Glomerular visceral epithelial cell (primary cell): ENCODE results near the gene UBE2I.
"Not testable (repeated sequence)": the region's sequence is repeated elsewhere in the genome, so short reads cannot be mapped to it uniquely, and the experiment has no call there.

Source experiments
- DNase-seq: peaks from one replicate; pipeline ENCODE4 v3.0.0-alpha.2; 2016; ENCODE audit errors: extremely low spot score

UBE2I gene

GRCh38 chr16:1313721-1314369, 4.4 kb downstream of the UBE2I start:
- DNase-seq, result no peak

DNA sequence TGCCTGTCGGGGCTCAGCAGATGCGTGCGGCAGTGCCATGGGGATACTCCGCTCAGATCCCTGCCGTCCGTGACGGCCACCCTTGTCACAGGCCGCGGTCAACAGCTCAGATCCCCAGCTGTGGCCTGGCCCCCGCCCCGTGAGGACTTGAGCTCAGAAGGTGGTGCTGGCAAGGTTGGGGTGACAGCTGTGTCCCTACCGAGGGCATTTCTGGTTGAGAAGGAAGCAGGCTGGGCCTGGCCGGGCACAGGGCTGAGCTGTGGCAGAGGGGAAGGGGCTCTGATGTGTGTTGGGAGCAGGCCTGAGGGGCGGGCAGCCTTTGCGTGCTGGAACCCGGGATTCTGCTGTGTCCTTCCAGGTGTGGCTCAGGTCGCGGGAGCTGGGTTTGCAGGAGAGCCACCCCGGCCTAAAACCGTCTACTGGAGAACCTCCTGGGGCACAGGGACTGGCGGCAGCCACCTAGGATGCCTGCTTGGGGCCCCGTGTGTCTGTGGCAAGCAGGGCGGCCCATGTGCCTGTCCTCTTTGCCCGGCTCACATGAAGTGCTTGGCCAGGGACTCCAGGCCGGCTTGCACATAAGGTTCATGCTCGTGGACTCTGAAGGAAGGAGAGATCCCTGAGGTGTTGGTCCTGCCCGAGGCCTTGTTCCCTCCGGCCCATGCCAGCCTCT, 5.1 kb downstream of the UBE2I start:
- DNase-seq, result no peak

DNA sequence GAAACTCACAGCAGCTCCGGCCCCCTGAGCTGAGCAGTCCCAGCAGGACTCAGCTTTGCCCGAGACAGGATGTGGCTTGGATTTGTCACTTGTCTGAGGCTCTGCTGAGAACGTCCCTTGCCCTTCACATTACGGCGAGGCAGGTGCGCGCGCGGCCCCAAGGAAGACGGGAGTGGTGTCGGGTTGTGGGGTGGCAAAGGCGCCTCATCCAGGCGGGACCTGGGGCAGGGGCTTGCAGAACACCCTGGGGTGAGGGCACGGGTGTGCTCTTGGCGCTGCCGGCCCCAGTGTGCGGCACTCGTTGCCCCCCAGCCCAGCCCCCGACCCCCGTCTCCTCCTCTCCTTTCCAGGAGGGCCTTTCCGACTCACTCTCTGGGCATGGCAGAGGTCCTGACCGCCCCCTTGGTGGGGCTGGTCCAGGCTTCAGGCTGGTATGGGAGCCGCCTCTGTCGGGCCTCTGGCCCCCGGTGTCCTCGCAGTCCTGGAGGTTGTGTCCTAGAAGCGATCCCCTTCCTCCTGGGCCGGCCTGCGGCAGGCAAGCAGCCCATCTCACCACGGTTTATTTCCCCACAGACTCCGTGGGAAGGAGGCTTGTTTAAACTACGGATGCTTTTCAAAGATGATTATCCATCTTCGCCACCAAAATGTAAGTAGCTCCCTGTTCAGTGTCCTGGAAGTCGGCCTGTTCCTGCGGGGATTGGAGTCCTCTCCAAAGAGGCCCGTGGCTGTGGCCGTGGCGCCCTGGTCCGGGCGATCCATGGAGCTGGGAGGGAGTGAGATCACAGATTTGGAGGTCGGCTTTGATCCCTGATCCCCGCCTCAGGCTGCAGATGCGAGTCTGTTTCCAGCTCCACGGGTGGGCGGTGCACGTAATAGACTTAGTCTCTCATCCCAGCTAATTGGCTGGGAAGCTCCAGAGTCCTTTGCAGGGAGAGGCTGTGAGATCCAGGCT, 5.9 kb downstream of the UBE2I start:
- DNase-seq, result no peak

DNA sequence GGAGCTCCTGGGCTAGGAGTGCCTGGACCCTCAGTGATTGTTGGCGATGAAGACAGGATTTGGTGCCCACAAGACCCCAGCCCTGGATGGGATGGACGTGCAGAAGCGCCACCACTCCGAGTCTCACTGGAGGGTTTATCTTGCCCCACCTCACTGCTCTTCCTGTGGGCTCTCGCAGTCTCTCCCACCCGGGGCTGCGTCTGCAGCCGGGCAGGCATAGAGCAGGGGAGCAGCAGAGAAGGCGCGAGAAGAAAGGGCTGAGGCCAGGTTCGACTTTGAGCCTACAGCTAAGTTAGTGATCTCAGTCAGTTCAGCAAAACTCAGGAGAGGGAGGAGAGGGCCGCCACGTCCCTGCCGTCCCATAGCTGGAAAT, 6.6 kb downstream of the UBE2I start:
- DNase-seq, result no peak

DNA sequence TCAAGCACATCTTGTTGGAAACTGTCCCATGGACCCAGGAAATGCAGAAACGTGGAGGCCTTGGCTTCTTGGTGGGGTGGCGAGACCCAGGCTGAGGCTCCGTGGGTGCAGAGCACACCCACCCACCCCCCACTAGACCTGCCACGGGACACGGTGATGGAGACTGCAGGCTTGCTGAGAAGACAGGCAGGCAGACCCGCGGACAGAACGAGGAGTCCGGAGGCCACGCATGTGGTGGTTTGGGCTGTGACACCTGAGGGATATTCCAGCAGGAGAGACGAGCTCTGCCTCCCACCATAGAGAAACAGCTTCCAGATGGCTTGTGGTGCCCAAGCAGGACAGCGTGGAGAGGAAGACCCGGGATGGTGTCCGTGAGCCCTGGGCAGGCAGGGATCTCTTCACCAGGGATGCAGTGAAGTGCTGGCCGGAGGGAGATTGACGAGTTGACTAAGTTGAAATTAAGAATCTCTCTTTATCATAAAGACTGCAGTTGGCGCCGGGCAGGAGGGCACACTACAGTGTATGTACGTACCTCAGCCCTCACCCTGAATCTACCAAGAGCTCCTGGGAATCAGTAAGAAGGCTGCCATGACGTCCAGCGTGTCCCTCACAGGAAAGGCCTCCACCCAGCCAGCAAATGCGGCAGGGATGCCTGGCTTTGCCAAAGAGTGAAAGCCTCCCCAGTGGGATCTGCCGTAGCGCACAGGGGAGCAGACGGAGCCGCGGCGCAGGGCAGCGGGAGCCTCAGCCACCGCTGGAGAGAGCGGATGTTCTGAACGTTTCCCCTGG, 8.2 kb downstream of the UBE2I start:
- no peak for DNase-seq

DNA sequence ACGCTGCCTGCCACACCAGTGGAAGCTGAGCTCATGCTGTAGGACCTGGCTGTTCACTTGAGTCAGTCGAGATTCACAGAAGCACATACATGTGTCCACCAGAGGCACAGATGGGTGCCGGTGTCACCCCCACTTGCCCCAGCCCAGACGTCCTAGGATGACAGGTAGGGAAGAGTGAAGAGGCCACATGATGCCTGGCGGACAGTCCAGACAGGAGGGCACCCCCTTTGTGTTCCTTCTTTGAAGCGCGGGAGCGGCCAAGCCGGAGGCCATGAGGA, 8.8 kb downstream of the UBE2I start:
- DNase-seq, result no peak

- DNase-seq, result no peak
Observed at GRCh38 chr16:1319041-1319440, 9.6 kb downstream of the UBE2I start.

DNA sequence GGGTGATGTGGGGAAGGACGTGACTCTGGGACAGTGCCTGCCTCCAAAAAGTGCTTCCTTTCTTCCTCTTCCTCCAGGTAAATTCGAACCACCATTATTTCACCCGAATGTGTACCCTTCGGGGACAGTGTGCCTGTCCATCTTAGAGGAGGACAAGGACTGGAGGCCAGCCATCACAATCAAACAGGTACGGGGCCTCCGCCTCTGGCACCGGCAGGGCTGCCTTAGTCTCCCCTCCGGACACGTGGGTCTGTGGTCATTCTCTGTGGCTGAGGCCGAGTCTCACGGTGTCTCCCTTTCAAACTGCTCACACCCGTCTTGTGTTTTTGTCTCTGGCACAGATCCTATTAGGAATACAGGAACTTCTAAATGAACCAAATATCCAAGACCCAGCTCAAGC, 10.7 kb downstream of the UBE2I start:
- no peak for DNase-seq

GRCh38 chr16:1320658-1321240, 11.3 kb downstream of the UBE2I start:
- no peak for DNase-seq

DNA sequence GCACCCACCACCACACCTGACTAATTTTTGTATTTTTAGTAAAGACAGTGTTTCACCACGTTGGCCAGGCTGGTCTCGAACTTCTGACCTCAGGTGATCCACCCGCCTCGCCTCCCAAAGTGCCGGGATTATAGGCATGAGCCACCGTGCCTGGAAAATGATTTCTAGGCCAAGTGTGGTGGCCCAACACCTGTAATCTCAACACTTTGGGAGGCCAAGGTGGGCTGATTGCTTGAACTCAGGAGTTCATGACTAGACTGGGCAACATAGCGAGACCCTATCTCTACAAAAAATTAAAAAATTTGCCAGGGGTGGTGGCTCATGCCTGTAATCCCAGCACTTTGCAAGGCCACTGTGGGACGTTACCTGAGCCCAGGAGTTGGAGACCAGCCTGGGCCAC, 13.0 kb downstream of the UBE2I start:
- no peak for DNase-seq

- DNase-seq, result no peak
Observed at GRCh38 chr16:1323296-1324239, 14.1 kb downstream of the UBE2I start.

DNA sequence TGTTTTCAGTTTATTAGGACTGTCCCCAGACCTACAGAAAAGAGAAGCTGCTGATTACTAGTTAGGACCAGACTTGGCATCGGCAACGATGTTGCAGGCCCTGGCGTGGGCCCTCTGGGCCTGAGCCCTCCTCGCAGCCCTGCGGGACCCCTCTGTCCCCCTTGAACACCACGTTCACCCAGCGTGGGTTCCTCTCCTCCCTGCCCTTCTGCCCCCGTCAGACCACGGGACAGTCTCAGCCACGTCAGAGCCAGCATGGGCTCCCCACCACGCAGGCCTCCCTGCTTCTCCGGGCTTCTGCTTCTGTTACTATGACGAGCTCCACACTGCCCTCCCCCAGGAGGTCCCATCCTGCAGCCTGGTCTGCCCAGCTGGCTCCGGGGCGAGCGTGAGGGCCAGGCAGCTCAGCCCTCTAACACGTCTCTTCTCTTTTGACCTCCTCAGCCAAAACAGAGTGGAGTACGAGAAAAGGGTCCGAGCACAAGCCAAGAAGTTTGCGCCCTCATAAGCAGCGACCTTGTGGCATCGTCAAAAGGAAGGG, 14.9 kb downstream of the UBE2I start:
- no peak for DNase-seq

GRCh38 chr16:1325261-1325660, 15.8 kb downstream of the UBE2I start:
- DNase-seq, result no peak

DNA sequence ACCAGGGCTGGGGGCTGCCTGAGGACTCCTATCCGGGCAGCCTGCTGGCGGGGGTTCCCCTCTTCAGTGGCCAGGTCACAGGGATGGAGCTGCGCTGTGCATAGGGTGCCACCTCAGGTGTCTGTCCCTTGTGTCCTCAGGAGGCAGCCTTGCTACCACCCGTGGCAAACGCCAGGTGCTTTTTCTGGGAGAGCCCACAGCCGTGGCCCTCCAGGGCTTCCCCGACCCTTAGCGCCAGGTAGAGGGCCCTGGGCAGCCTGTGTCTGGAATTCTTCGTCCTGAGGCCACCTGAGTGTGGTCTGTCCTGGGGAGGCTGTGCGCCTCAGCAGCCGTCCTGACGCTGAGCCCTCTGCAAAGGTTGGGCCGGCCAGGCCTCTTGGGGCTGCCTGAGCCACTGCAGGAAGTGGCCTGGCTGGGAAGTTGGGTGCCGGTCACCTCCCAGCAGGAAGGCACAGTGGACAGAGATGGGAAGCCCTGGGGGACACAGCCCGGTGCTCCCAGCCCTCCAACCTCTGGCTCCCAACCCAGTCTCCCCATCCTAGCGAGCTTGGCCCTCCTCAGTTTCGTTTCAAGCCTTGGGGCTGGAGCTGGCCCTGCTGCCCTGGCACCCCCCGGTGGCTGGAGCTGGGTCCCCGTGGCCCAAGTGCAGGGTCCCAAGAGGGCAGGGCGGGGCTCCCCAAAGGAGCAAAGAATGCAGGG, 16.4 kb downstream of the UBE2I start:
- DNase-seq, result no peak

DNA sequence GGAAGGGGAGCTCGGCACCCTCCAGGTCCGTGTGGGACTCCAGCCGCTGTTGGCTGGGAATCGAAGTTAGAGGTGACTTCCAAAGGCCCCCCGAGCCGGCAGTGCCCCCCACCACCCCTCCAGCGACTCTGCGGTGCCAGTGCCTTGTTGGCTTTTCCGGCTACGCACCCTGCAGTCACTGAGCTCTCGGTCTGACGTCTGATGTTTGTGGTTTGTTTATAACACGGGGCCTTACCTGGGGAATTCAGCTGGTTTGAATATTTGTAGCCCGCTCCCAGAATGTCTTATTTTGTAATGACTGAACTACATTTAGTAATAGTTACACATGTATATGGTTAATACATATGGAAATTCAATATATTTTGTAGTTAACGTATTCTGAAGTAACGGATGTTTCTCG, 17.0 kb downstream of the UBE2I start:
- DNase-seq, result no peak

- DNase-seq, result no peak
Observed at GRCh38 chr16:1326946-1327618, 17.6 kb downstream of the UBE2I start.

DNA sequence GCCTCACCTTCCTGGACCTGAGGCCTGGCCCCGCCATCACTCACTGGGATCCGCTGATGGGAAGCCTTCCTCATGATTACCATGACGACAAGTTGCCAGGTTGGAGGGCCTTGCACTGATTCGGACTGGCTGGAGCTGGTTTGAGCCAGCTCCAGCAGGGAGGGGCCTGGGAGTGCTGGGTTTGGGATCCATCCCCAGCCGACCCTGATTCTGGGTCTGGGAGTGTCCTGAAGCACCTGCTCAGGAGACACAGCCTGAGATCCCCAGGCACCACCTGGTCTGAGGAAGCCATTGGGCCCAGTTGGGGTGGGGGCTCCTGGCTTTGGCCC, 18.1 kb downstream of the UBE2I start:
- no peak for DNase-seq

DNA sequence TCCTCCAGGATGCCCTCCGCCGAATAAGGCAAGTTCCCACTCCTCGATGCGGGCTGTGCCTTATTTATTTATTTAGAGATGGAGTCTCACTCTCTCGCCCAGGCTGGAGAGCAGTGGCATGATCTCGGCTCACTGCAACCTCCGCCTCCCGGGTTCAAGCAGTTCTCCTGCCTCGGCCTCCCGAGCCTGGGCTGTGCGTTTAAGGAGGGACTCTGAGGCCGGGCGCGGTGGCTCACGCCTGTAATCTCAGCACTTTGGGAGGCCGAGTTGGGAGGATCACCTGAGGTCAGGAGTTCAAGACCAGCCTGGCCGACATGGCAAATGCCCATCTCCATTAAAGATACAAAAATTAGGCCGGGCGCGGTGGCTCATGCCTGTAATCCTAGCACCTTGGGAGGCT, 18.7 kb downstream of the UBE2I start:
- DNase-seq, result not testable (repeated sequence)

- not testable (repeated sequence) for DNase-seq
Observed at GRCh38 chr16:1328961-1329360, 19.5 kb downstream of the UBE2I start.
